Islet of Langerhans (tissue), 1 donor: ENCODE results near the gene ARHGAP32.
A peak's percentile ranks its signal among the peaks of the same experiment; 100 is the strongest.

Experiments used
- FAIRE-seq: peaks from one replicate; lab custom pipeline; 2011; peaks lifted over from hg19 to GRCh38; lab: Jason Lieb, UNC

Gene ARHGAP32

DNA sequence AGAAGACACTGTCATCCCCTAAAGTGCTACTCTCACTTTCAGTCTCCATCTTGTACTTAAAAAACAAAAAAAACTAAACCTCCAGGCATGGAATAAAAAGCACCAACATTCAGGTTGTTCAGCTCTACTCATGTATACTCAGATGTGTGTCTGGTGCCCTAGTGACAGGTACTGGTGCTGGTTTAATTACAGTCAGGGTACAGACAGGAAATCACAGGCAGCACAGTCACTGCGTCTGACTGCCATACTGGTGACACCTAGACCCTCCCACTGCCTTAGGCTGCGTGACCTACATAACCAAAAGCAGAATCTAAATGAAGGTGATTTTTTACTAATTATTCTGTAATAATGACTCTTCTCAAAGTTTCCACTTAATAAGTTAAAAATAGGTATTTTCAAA, at the start of gene ARHGAP32:
Gene ARHGAP32, minus strand, starts transcription at position 176 of the 400 bp plus-strand sequence. Its CDS starts 127 bp downstream, at position 49.
- FAIRE-seq: no peak

DNA sequence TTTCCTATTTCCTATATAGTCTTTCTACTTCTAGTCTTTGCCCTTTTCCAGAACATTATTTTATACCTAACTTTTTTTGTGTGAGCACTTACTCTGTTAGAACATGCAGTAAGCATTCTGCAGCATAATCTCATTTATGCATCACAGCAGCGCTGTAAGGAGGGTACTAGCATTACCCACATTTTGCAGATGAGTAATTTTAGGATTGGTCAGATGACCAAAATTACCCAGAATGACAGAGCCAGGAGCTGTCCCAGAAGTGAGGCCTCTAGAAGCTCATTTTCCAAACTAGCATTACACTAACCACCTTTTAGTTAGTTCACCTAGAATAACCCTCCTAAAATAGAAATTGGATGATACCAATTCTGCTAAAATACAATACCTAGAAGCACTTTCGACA, 47.1 kb upstream of the ARHGAP32 start:
- no peak for FAIRE-seq

DNA sequence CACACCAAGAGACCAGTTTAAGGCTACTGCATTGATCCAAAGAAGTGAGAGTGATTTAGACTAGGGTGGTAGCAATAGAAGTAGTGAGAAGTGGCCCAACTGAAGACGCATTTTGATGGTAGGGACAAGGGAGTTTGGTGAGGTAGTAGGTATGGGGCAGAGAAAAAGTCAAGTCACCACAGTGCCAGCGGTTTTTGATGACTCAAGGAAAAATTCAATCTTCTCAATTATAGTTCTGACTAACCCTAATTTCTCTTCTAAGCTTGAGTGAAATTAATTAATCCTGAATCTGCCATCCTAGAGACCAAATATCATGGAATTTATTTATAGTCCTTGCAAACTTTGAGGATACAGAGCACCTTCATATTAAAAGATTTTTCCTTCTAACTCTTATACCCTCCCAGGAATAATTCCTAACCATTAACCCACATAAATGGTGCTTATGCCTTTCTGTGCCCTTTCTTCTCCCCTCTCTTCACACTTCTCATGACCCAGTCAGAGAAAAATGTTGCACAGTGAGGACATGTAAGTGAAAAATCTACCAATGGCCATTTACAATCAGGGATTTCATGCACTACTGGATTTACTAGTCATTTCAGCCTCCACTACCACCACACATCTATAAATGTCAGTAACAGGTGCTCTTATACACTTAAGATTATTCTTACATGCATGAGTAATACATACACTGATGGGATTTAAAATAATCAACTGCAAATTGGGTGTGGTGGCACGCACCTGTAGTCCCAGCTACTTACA, 45.9 kb upstream of the ARHGAP32 start:
- FAIRE-seq: no peak

DNA sequence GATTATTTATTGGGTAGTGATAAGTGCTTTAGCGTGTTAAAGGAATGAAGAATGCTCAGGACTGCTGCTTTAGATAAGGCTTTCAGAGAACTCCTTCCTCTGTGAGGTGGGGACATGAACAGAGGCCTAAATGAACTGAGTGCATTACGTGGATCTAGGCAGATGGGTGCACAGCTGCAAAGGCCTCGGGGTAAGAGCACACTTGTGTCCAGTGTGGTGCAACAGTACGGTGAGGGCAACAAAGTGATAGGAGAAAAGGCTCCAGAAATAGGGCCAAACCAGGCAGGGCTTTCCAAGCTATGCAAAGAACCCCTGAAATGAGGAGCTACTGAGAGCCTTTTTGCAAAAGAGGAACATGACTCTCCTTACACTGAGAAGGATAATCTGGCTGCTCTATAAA, 45.3 kb upstream of the ARHGAP32 start:
- FAIRE-seq: no peak

DNA sequence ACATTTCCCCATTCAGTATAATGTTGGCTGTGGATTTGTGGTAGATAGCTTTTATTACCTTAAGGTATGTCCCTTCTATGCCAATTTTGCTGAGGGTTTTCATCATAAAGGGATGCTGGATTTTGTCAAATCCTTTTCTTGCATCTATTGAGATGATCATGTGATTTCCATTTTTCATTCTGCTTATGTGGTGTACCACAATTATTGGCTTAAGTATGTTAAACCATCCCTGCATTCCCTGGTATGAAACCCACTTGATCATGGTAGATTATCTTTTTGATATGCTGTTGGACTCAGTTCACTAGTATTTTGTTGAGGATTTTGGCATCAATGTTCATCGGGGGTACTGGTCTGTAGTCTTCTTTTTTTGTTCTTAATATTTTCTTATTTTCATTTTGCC, 44.7 kb upstream of the ARHGAP32 start:
- no peak for FAIRE-seq

DNA sequence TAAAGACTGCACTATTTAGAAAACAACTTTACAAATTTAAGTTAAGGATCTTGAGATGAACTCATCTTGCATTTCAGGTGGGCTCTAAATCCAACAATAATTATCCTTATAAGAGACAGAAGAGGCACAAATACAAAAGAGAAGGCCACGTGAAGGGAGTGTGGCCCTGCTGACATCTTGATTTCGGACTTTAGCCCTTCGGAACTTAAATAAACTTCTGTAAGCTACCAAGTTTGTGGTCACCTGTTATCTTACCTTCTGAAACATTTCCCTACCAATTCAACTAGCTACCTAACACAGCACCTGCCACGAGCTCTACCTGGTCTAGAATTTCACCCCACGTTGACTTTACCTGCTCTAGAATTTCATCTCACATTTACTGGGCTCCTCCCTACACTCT, 42.9 kb upstream of the ARHGAP32 start:
- FAIRE-seq: no peak

DNA sequence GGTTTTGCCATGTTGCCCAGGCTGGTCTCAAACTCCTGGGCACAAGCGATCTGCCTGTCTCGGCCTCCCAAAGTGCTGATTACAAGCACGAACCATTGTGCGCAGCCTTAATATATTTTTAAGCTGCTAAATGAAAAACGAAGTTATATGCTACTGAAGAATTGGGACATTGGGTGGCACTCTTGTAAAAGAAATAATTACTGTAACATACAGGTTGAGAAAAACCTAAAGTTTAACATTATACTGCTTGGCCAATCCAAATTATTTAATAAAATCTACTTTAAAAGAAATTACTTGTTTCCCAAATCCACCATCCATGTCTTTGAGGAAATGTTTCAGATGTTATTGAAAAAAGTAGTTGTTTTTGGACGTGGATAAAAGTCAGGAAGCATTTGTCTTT, 37.9 kb upstream of the ARHGAP32 start:
- no peak for FAIRE-seq

DNA sequence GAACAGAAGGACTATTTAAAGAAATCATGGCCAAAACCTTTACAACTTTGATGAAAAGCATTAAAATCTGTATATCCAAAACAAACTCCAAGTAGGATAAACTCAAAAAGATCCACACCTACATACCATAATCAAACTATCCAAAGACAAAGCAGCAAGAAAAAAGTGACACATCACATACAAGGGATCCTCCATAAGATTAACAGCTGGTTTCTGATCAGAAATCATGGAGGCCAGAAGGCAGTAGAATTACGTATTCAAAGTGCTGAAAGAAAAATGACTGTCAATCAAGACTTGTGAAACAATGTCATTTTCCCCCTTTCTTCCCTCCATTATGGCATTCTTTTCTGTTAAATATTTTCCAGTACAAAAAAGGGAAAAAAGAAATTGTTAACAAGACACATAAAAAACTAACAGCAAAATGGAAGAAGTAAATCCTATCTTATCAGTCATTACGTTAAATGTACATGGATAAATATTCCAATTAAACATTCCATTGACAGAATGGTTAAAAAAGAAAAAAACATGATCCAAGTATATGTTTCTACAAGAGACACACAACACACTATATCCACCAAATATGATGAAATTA, 34.2 kb upstream of the ARHGAP32 start:
- no peak for FAIRE-seq

DNA sequence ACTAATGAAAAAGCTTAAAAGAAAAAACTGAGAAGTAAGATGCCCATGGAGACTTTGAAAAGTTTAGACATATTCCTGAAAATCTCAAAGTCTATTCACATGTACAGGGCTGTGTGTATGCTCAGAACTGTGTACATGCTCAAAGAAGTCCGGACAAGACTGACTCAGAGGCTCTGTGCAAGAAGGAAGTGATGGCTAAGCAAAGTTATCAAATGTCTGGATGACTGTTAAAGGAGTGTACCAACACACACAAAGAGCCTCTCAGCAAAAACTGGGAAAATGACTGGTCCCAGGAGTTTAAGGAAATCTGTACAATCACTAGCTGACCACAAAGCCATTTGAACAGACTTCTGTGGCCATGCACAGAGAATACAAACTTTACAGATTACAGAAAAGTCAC, 33.1 kb upstream of the ARHGAP32 start:
- no peak for FAIRE-seq

DNA sequence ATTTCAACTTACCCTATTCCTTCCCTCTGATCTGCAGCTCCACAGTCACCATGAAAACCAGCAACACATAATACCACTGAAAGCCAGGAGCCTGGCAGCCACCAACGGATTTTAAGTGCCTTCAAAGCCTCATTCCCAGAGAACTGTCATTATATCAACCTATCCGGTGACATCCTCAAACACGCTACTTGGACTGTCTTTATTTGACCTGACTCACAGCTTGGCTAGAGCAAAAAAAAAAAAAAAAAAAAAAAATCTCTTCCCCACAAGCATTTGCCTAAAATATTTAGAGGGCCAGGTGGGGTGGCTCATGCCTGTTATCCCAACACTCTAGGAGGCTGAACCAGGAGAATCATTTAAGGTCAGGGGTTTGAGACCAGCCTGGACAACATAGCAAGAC, 32.4 kb upstream of the ARHGAP32 start:
- no peak for FAIRE-seq

DNA sequence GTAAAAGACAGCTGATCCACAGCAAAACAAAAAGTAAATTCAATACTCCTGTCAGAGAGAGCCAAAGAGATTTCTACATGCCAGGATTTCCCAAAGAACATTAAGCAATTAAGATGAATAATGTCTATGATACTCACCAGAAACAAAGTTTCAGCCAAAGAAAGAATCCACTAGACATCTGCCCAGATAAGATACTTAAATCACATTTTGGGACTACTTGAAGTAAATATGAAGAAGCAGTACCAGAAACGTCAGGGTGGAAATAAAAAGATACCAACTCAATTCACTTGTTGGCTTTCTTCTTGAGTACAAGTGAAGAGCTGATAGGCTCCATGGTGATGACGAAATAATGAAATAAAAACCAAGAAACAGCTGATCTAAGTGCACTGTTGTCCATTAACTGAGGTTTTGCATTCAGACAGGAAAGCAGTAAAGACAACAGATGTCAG, 31.6 kb upstream of the ARHGAP32 start:
- peak; percentile 72 for FAIRE-seq

DNA sequence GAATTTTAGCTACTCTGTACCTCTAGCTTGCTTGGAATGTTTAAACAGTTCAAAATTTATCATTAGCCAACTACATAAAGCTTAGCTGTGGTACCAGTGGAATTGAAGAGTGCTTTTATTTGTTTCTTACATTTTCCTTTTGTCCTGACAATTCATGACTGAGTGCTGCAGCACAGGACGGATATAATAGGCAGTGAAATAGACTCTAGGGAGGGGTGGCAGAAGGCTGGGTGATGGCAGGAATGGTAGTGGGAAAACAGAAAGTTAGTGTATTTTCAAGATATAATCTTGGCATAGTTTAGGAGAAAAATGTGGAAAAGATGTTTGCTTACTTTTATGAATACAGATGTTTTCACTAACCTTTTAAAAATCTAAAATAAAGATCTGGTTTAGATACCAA, 31.1 kb upstream of the ARHGAP32 start:
- no peak for FAIRE-seq

DNA sequence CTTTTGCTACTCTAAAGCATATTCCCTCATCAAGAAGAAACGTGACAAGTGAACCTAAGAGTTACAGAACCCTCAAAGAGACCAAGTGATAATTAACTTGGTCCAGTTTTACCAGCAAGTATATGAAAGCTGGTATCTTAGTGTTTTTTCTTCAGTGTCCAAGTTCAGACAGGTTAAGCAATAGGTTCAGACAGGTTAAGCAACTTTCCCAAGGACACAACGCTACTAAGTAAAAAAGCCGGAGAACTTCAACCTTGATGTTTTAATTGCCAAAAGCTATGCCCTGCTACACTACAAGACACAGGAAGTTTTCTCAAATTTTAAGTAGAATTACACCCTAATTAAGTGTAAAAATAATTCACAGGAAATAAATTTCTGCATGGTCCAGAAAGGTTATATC, 30.0 kb upstream of the ARHGAP32 start:
- no peak for FAIRE-seq

DNA sequence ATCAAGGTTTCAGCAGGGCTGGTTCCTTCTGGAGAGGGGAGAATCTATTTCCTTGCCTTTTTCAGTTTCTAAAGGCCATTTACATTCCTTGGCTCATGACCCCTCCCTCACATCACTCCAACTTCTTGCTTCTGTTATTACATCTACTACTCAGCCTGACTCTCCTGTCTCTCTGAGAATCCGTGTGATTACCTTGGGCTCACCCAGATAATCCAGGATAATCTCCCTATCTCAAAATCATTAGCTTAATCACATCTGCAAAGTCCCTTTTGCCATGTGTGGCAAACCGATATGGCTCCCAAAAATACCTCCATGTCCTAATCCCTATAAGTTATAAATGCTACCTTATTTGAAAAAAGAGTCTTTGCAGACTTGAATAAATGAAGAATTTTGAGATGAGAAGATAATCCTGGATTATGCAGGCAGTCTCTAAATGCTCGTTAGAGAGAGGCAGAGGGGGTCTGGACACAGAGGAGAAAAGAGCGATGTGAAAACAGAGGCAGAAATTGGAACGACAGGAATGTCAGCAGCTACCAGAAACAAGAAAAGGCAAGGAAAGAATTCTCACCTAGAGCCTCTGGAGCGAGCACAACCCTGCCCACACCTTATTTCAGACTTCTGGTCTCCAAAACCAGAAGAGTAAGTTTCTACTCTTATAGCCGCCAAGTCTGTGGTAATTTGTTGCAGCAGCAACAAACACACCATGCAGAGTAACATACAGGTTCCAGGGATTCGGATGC, 23.6 kb upstream of the ARHGAP32 start:
- no peak for FAIRE-seq

DNA sequence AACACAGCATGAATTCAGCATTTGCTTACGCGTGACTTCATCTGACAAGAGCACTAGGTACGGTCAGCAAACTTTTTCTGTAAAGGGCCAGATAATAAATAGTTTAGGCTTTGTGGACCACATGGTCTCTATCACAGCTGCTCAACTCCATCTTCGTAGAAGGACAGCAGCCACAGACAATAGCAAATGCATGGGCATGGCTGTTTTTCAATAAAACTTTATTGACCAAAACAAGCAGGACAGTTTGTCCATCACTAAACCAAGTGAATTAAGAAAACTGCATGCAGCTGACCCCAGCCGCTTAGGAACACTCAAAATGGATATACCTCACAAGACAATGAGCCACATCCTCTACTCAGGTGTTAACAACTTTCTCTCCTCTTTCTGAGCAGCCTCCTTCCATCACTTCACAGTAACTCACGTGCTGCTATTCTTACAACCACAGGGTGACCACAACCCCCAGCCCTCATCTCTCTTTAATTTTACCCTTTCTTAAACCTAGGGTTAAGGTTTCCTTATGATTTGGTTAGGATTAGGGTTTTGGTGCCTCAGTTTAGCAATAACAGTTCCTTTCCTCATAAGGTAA, 22.7 kb upstream of the ARHGAP32 start:
- FAIRE-seq: no peak

DNA sequence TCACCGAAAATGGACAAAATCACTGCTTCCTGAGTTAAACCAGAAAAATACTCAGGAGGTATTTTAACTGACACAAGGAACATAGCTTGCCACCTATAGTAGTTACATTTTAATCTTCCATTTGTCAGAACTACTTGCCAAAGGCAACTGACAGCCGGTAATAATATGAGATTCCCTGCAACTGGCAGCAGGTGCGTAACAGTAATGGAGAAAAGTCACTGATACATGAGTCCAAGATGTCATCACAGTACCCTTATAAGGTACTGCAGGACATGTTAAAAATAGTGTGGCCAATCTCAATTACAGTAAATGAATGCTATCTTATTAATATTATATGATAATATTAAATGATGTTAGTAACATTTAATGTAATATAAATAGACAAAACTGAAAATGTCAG, 21.1 kb upstream of the ARHGAP32 start:
- no peak for FAIRE-seq

DNA sequence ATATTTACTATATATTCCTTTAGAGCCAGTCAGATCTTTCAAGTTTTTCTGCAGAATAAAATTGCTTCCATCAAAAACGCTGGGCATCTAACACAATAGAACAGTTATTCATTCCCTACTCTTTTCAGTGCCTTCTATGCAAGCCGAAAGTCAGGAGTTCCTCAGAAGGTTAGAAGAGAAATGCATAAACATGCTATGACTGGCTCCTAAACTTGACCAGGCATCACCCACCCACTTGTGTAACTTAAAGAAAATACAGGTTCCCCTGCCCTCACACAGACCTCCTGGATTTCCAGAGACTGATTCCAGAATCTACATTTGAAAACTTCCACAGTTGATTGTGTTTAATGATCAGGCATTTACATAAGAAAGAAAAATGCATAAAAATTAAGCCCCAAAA, 19.3 kb upstream of the ARHGAP32 start:
- no peak for FAIRE-seq

DNA sequence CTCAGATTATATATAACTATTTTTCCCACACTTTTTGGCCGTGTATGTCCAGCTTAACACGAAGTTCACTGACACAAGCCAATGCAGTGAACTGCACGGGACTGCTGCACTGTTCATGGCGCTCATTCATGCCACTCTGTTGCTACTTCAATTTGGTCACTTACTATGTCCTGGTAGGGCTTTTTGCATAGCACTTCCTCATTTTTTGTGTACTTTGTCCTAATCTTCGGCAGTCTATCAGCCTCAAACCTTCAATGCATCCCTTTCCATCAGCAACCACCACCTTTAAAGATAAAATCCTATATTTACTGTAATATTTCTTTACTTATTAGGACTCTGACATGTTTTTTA, 18.7 kb upstream of the ARHGAP32 start:
- FAIRE-seq: no peak

DNA sequence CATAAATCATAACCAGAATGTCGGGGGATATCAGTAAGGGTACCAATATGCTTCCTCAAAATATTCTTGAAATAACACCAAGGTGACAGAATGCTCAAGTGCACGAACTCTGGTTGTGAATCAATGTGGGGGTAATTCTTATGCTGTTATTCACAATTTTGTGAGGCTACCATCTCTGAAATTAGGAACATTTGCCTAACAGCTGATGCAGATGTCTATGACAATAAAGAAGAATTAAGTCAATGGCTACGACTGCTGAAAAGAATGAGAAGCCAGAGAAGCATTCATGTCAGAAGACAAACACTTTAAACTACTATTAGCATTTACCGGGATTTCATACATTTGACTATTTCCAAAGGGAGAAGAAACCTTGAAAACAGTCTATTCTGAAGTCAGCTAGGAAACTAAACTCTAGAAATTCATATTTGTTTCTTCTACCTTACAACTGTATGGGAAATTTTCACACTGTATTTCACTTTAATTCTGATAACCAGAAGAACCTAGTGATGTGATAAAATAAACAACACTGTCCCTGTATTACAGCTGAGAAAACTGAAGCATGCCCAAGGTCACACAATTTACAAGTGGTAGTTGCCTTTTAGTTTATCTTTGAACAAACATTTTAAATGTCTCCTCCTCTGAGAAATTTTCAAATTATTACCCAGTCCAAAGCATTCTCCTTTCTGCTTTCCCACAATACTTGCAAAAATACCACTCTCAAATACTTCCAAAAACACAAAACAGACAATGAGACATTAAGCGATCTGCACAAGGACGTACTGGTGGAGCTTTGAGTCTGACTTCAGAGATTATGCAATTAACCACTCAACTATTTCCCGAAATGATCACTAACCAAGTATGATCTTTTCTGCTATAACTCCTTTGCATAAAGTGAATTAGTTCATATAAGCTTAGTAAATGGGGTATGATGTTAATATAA, 18.0 kb upstream of the ARHGAP32 start:
- peak; percentile 79 for FAIRE-seq

DNA sequence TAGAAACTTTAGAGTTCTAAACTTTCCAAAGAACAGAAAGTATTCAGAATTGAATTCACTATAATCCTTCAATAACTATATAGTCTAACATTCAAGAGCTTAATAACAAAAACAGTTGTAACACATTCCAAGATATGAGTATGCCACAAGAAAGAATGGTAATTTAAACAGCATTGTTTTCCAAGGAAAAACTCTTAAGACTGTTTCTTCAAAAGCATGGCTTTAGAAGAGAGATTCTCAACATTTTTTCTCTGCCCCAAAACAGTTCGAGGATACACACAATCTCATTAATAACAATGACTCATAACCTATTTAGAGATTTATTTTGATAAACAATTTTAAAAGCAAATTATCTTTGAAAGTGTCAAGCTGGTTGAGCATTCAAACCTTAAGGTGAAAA, 16.7 kb upstream of the ARHGAP32 start:
- no peak for FAIRE-seq

DNA sequence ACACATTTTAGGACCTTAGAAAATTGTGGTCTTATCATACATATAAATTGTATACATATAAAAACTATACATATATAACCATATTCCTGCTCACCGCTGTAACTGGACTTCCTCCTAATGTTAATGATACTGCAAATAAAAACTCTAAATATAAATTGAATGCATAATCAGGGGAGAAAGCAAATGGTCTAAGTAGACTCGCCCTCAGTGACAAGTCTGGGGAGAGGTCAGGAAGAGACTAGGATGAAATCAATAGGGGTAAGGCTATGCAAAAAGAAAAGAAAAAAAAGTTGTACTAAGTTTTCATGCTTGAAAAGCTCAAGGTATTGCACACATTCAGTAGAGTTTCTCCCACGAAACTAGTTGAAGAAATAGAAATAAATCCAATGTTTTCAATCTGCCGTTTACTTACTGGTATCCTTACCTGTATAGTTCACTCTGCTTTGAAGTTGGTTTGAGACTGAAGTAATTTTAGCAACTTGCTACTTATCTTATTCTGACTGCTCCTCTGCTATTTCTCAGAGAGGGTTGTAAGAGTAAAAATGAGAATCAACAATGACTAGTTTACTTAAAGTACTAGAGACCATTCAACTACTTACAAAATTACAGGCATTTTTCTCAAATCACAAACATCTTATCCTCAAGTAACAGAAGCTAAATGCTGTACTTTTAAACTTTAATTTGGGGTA, 12.2 kb upstream of the ARHGAP32 start:
- FAIRE-seq: no peak
